GM19043 (cell line): ENCODE results near the gene SCNN1B.
"Not testable (repeated sequence)": the region's sequence is repeated elsewhere in the genome, so short reads cannot be mapped to it uniquely, and the experiment has no call there.

ENCODE experiments used
- ATAC-seq: cut with Tn5 transposase; IDR thresholded peaks from one replicate; pipeline ENCODE4 v1.9.1; 2021; ENCODE audit warnings: low read depth; ENCODE audit not compliant: unreplicated experiment

Gene SCNN1B

GRCh38 chr16:23378256-23378655 lies 76.2 kb downstream of the SCNN1B start:
- no peak for ATAC-seq

- no peak for ATAC-seq
Measured at GRCh38 chr16:23378921-23379320, 76.8 kb downstream of the SCNN1B start.

GRCh38 chr16:23379707-23380106 lies 77.6 kb downstream of the SCNN1B start:
- ATAC-seq: no peak

- no peak for ATAC-seq
Measured at GRCh38 chr16:23380501-23380951, 78.4 kb downstream of the SCNN1B start.

- ATAC-seq: not testable (repeated sequence)
Measured at GRCh38 chr16:23381702-23382101, 79.6 kb downstream of the SCNN1B start.

GRCh38 chr16:23382279-23382678 lies 80.2 kb downstream of the SCNN1B start:
- no peak for ATAC-seq

GRCh38 chr16:23383881-23384280 lies 81.8 kb downstream of the SCNN1B start:
- ATAC-seq: no peak

GRCh38 chr16:23384878-23385277 lies 82.8 kb downstream of the SCNN1B start:
- ATAC-seq: no peak

- ATAC-seq: no peak
Measured at GRCh38 chr16:23385441-23385840, 83.3 kb downstream of the SCNN1B start.

- ATAC-seq: no peak
Measured at GRCh38 chr16:23387666-23388065, 85.6 kb downstream of the SCNN1B start.

GRCh38 chr16:23388786-23389185 lies 86.7 kb downstream of the SCNN1B start:
- no peak for ATAC-seq

GRCh38 chr16:23389201-23389600 lies 87.1 kb downstream of the SCNN1B start:
- no peak for ATAC-seq

- not testable (repeated sequence) for ATAC-seq
Measured at GRCh38 chr16:23389936-23390335, 87.8 kb downstream of the SCNN1B start.

- no peak for ATAC-seq
Measured at GRCh38 chr16:23391381-23392222, 89.5 kb downstream of the SCNN1B start.

- no peak for ATAC-seq
Measured at GRCh38 chr16:23392223-23392600, 90.1 kb downstream of the SCNN1B start.

GRCh38 chr16:23394141-23394831 lies 92.2 kb downstream of the SCNN1B start:
- ATAC-seq: no peak

- ATAC-seq: no peak
Measured at GRCh38 chr16:23395732-23396131, 93.6 kb downstream of the SCNN1B start.

- no peak for ATAC-seq
Measured at GRCh38 chr16:23397464-23397863, 95.4 kb downstream of the SCNN1B start.

GRCh38 chr16:23398987-23399805 lies 97.1 kb downstream of the SCNN1B start:
- no peak for ATAC-seq

- not testable (repeated sequence) for ATAC-seq
Measured at GRCh38 chr16:23400447-23400846, 98.3 kb downstream of the SCNN1B start.

GRCh38 chr16:23401139-23401538 lies 99.0 kb downstream of the SCNN1B start:
- ATAC-seq: no peak
